OCI-LY3 (cell line): ENCODE measurements around the gene MYH6.

Source experiments
- EZH2phosphoT487 ChIP-seq: fragments of 200-600 bp; shearing (Covaris generic); IDR thresholded peaks from 2 replicates; pipeline ENCODE4 v1.6.1; 2018; ENCODE audit warnings: antibody characterized with exemption, mixed run types, low read depth
- TF ChIP-seq, protein P1 (sequence below): fragments of 200-600, 300-600 bp; sonication (generic); IDR thresholded peaks from 2 replicates; pipeline ENCODE4 v1.5.1; 2014; ENCODE audit warnings: antibody characterized with exemption, low read length, low read depth

DNA sequence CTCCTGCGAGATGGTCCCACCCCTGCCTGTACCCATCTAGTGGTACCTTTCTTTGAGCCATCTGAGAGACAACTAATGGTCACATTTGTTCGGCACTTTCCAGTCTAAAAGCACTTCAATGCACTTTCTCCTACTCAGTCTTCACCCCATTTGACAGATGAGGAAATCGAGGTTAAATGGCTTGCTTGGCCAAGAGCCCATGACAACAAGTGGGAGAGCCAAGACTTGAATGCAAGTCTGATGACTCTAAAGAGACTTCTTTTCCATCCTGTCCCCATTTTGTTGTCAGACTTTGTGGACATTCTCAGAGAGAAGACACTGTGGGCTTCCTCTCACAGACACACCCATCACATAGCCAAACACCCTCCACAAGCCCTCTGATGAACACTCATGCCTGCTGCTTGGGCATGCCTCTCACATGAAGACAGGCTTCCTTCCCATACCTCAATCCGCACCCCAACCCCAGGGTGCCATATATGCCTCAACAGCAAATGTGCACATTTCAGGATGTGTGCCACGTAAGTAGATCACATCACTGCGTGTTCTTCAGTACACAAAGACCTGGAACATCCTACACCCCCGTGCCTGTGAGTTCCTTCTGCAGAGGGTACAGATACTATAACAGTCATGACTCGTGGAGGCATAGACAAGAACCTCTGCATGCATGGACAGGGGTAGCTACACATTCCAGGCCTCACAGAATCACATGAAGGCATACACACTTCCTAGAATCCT, 26.6 kb upstream of the MYH6 start:
- TF ChIP-seq, protein P1, sequence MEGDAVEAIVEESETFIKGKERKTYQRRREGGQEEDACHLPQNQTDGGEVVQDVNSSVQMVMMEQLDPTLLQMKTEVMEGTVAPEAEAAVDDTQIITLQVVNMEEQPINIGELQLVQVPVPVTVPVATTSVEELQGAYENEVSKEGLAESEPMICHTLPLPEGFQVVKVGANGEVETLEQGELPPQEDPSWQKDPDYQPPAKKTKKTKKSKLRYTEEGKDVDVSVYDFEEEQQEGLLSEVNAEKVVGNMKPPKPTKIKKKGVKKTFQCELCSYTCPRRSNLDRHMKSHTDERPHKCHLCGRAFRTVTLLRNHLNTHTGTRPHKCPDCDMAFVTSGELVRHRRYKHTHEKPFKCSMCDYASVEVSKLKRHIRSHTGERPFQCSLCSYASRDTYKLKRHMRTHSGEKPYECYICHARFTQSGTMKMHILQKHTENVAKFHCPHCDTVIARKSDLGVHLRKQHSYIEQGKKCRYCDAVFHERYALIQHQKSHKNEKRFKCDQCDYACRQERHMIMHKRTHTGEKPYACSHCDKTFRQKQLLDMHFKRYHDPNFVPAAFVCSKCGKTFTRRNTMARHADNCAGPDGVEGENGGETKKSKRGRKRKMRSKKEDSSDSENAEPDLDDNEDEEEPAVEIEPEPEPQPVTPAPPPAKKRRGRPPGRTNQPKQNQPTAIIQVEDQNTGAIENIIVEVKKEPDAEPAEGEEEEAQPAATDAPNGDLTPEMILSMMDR = no peak
- no peak for TF ChIP-seq EZH2phosphoT487
